NB4 (cell line): ENCODE measurements around the gene SLC19A2.

ENCODE experiments used
- CTCF ChIP-seq: IDR thresholded peaks from one replicate; pipeline ENCODE4 v1.5.1; 2012; ENCODE audit warnings: low read depth, low read length
- POLR2A ChIP-seq: IDR thresholded peaks from 2 replicates; pipeline ENCODE4 v1.6.1; 2011; ENCODE audit warnings: mild to moderate bottlenecking; ENCODE audit not compliant: insufficient read length; ENCODE audit errors: extremely low read depth

GRCh38 chr1:169525391-169525790 lies 39.6 kb upstream of the SLC19A2 start:
- TF ChIP-seq CTCF (no peak), POLR2A (no peak)
